Endodermal cell (in vitro differentiated cells): ENCODE results near the gene CAMKMT. TPM values are rescaled to one million over a fixed set of nuclear protein-coding genes. Genes with fewer than 3 reads are reported as not detected.

Experiments
- DNase-seq: peaks from one replicate; pipeline ENCODE4 v3.0.0-alpha.2; 2017
- H3K27ac ChIP-seq: 2 replicates; pipeline ENCODE4 v1.5.1; 2013; ENCODE audit warnings: mild to moderate bottlenecking, low read depth, low read length, moderate library complexity
- H3K27me3 ChIP-seq: 2 replicates; pipeline ENCODE4 v1.6.1; 2013; ENCODE audit warnings: mild to moderate bottlenecking, low read length, moderate library complexity; ENCODE audit not compliant: insufficient read depth, control insufficient read depth, poor library complexity, severe bottlenecking
- H3K36me3 ChIP-seq: 2 replicates; pipeline ENCODE4 v1.7.0; 2013; ENCODE audit warnings: mild to moderate bottlenecking, low read length, moderate library complexity; ENCODE audit not compliant: control insufficient read depth, insufficient read depth
- H3K4me1 ChIP-seq: one replicate; pipeline ENCODE4 v1.7.0; 2013; ENCODE audit warnings: low read length; ENCODE audit not compliant: control insufficient read depth, insufficient read depth
- H3K4me3 ChIP-seq: 2 replicates; pipeline ENCODE4 v1.5.1; 2013; ENCODE audit warnings: mild to moderate bottlenecking, low read length, moderate library complexity
- H3K9ac ChIP-seq: 2 replicates; pipeline ENCODE4 v1.6.1; 2013; ENCODE audit warnings: mild to moderate bottlenecking, low read length, moderate library complexity; ENCODE audit not compliant: poor library complexity, severe bottlenecking; ENCODE audit errors: extremely low read depth
- H3K9me3 ChIP-seq: 2 replicates; pipeline ENCODE4 v1.6.1; 2013; ENCODE audit warnings: mild to moderate bottlenecking, low read length, moderate library complexity; ENCODE audit not compliant: control insufficient read depth
- H3K27ac Mint-ChIP-seq: 2 replicates; pipeline ENCODE4 v1.8.0; 2020; ENCODE audit warnings: mixed read lengths
- H3K27me3 Mint-ChIP-seq: 2 replicates; pipeline ENCODE4 v1.8.0; 2021; ENCODE audit warnings: mild to moderate bottlenecking, mixed read lengths; ENCODE audit not compliant: insufficient read depth
- H3K36me3 Mint-ChIP-seq: 2 replicates; pipeline ENCODE4 v1.8.0; 2020; ENCODE audit warnings: low read depth, mixed read lengths
- H3K4me1 Mint-ChIP-seq: 2 replicates; pipeline ENCODE4 v1.8.0; 2020; ENCODE audit warnings: mixed read lengths
- H3K4me3 Mint-ChIP-seq: 2 replicates; pipeline ENCODE4 v1.8.0; 2020; ENCODE audit warnings: mild to moderate bottlenecking, moderate library complexity, mixed read lengths
- H3K9me3 Mint-ChIP-seq: 2 replicates; pipeline ENCODE4 v1.8.0; 2020; ENCODE audit warnings: mild to moderate bottlenecking, mixed read lengths
- CTCF ChIP-seq: fragments of 200-600 bp; sonication (generic); conservative IDR thresholded peaks from 2 replicates; pipeline ENCODE4 v1.5.0; 2021; ENCODE audit warnings: antibody characterized with exemption, mild to moderate bottlenecking
- WGBS, 2 experiments: methylation state at CpG; one replicate each; pipeline versions ENCODE4 v1.1.5 to v1.1.7; 2013; ENCODE audit warnings: missing lambda C conversion rate in 2 of 2, mixed read lengths in 1 of 2; ENCODE audit not compliant: insufficient coverage in 1 of 2, insufficient read length in 1 of 2; 5-methylcytosine and 5-hydroxymethylcytosine counted together
- total RNA-seq, 2 donors: library from RNA; stranded (reverse); fragmentation: NEBNext Ultra II Directional in 1 of 2; extraction: Animal tissue kit (Norgen Biotek cat#: 25700) in 1 of 2; gene quantifications; 2 replicates in 1 of 2; 3 replicates in 1 of 2; pipeline ENCODE4 v1.2.1, GENCODE V29; 2021

Gene CAMKMT
- total RNA-seq, 2 donors from 2014 or later = 31.4 to 57.5 TPM

GRCh38 chr2:44722026-44722625 lies 360.4 kb downstream of the CAMKMT start:
- Mint-ChIP-seq H3K36me3 (peaks cover 4% of the 10 kb centered on the region), H3K4me3 (no peak overlapping the region), H3K27ac (no peak overlapping the region), H3K4me1 (peaks cover 28% of the 10 kb centered on the region), H3K9me3 (no peaks in the 10 kb centered on the region), H3K27me3 (no peaks in the 10 kb centered on the region)
- no peaks in the 10 kb centered on the region for H3K9me3 ChIP-seq
- no peak overlapping the region for H3K4me3 ChIP-seq
- no peak for DNase-seq
- no CpG with 5 or more reads among the region's 1 CpG for WGBS, 2 experiments
- no peaks in the 10 kb centered on the region for H3K4me1 ChIP-seq
- H3K9ac ChIP-seq = no peak overlapping the region
- no peak for TF ChIP-seq CTCF
- no peaks in the 10 kb centered on the region for H3K27me3 ChIP-seq
- peaks cover 5% of the 10 kb centered on the region for H3K36me3 ChIP-seq
- no peak overlapping the region for H3K27ac ChIP-seq

DNA sequence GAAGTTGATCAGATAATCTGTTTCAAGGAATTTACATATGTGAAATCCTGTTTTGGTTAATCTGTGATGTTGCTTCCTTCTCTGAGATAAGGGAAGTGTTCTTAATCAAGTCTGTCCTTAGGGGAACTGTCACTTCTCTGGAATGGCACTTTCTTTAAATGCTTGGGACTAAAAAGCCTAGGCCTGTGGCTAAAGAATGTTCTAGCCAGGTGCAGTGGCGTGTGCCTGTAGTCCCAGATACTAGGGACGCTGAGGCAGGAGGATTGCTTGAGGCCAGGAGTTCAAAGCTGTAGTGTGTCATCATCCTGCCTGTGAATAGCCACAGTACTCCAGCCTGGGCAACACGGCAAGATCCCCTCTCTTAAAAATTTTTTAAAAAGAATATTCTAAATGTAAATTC lies 362.2 kb downstream of the CAMKMT start:
- Histone ChIP-seq H3K9ac (no peak overlapping the region), H3K9me3 (no peaks in the 10 kb centered on the region), H3K27me3 (no peaks in the 10 kb centered on the region), H3K4me3 (no peak overlapping the region), H3K4me1 (no peaks in the 10 kb centered on the region), H3K36me3 (peaks cover 5% of the 10 kb centered on the region), H3K27ac (no peak overlapping the region)
- no peak overlapping the region for H3K27ac Mint-ChIP-seq
- H3K27me3 Mint-ChIP-seq = no peaks in the 10 kb centered on the region
- no peaks in the 10 kb centered on the region for H3K9me3 Mint-ChIP-seq
- DNase-seq = no peak
- peaks cover 3% of the 10 kb centered on the region for H3K36me3 Mint-ChIP-seq
- no peak overlapping the region for H3K4me3 Mint-ChIP-seq
- H3K4me1 Mint-ChIP-seq = peaks cover 29% of the 10 kb centered on the region
- WGBS, 2 experiments = 83 to 91% methylated on average over 1 to 3 of the region's 3 CpGs
- TF ChIP-seq CTCF = no peak

- no peak for TF ChIP-seq CTCF
- Histone ChIP-seq H3K27ac (no peak overlapping the region), H3K9ac (no peak overlapping the region), H3K9me3 (peaks cover 14% of the 10 kb centered on the region), H3K36me3 (peaks cover 17% of the 10 kb centered on the region), H3K4me3 (no peak overlapping the region), H3K27me3 (no peaks in the 10 kb centered on the region), H3K4me1 (peaks cover 2% of the 10 kb centered on the region)
- Mint-ChIP-seq H3K27ac (no peak overlapping the region), H3K9me3 (peaks cover 8% of the 10 kb centered on the region), H3K36me3 (peaks cover 19% of the 10 kb centered on the region), H3K27me3 (no peaks in the 10 kb centered on the region), H3K4me3 (no peak overlapping the region), H3K4me1 (peaks cover 21% of the 10 kb centered on the region)
- no peak for DNase-seq
Measured at GRCh38 chr2:44730593-44730992, 368.8 kb downstream of the CAMKMT start.
